Cardiac muscle cell (in vitro differentiated cells and primary cell): ENCODE results near the gene SIGLEC9. TPM values are rescaled to one million over a fixed set of nuclear protein-coding genes. Genes with fewer than 3 reads are reported as not detected.
A peak's percentile ranks its signal among the peaks of the same experiment; 100 is the strongest.

Source experiments
- DNase-seq, 2 donors: peaks; one replicate each; pipeline versions ENCODE4 v3.0.0 to v3.0.0-alpha.2; 2010 to 2017; ENCODE audit warnings: low read depth in 1 of 2, low spot score in 1 of 2
- H3K27ac ChIP-seq: fragments of 200-600 bp; sonication (generic); 2 replicates; pipeline ENCODE4 v1.5.1; 2016
- H3K27me3 ChIP-seq: fragments of 200-600 bp; sonication (generic); 2 replicates; pipeline ENCODE4 v1.6.0; 2016; ENCODE audit warnings: control low read depth
- H3K36me3 ChIP-seq: fragments of 200-600 bp; sonication (generic); 2 replicates; pipeline ENCODE4 v1.5.1; 2016; ENCODE audit warnings: control low read depth
- H3K4me1 ChIP-seq: fragments of 200-600 bp; sonication (generic); 2 replicates; pipeline ENCODE4 v1.8.1; 2017; ENCODE audit warnings: low read depth, mild to moderate bottlenecking, mixed run types
- H3K4me3 ChIP-seq: fragments of 200-600 bp; sonication (generic); 2 replicates; pipeline ENCODE4 v1.5.1; 2016; ENCODE audit warnings: mild to moderate bottlenecking
- H3K9me3 ChIP-seq: fragments of 200-600 bp; sonication (generic); 2 replicates; pipeline ENCODE4 v1.5.1; 2017; ENCODE audit warnings: low read depth, mild to moderate bottlenecking, control low read depth
- CTCF ChIP-seq: IDR thresholded peaks from 2 replicates; pipeline ENCODE4 v1.5.1; 2012; ENCODE audit warnings: low read depth, mild to moderate bottlenecking, low read length
- polyA plus RNA-seq: library from polyadenylated mRNA; unstranded; fragments of >200 nt; fragmentation: Nextera tagmentation; extraction: Ambion mirVana; gene quantifications from 2 replicates; pipeline ENCODE4 v1.2.1, GENCODE V29; 2016
- total RNA-seq: library from RNA; depleted of rRNA; stranded (reverse); fragments of >200 nt; gene quantifications from 2 replicates; pipeline ENCODE4 v1.2.3, GENCODE V29; 2016

The SIGLEC9 gene
- total and polyA plus RNA-seq, 2 experiments from 2014 or later, result not detected

DNA sequence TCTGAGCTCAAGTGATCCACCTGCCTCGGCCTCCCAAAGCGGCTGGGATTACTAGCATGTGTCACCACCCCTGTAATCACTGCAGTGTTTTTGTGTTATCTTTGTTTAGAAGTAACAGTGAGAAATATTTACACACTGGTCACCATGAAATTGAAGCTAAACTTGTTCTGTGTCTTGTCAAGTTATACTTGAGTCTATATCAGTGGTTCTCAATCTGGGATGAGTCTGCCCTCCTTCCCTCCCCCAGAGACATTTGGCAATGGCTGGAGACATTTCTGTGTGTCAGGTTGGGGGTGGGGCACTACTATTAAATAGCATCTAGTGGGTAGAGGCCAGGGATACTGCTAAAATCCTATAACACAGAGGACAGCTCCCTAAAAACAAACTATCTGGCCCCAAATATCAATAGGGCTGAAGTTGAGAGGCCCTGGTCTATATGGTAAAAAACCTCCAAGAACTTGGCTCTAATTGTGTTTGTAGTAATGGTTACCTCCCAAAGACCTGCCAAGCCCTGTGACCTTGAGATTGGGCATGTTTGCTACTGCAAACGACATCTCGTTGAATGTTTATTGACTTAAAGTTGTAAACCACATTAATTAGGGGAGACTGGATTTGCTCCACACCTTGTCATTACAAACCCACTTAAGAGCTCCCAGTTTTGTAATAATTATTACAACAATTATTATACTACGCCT, 23.4 kb upstream of the SIGLEC9 start:
- Histone ChIP-seq H3K4me3 (no peak overlapping the region), H3K36me3 (no peaks in the 10 kb centered on the region), H3K9me3 (no peaks in the 10 kb centered on the region), H3K4me1 (no peaks in the 10 kb centered on the region), H3K27me3 (no peaks in the 10 kb centered on the region), H3K27ac (no peak overlapping the region)
- no peak for DNase-seq
- no peak for TF ChIP-seq CTCF

DNA sequence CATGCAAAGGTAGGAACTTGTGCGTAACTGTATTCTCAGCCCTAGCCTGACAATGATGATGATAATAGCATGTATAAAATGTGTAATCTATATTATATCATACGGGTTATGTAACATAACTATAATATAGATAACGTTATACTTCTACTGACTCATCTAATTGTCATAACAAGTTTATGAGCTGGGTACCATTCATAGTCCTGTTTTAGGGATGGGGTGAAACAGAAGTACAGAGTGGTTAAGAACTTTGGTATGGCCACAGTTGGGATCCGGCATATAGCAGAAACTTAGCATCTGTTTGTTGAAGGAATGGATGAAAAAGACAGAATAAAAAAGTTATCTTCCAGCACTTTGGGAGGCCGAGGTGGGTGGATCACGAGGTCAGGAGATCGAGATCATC, 21.7 kb upstream of the SIGLEC9 start:
- no peak overlapping the region for H3K27ac ChIP-seq
- no peak for DNase-seq
- no peaks in the 10 kb centered on the region for H3K36me3 ChIP-seq
- no peaks in the 10 kb centered on the region for H3K27me3 ChIP-seq
- H3K4me3 ChIP-seq, result no peak overlapping the region
- H3K9me3 ChIP-seq, result no peaks in the 10 kb centered on the region
- TF ChIP-seq CTCF, result no peak
- no peaks in the 10 kb centered on the region for H3K4me1 ChIP-seq

- Histone ChIP-seq H3K27me3 (no peaks in the 10 kb centered on the region), H3K27ac (no peak overlapping the region), H3K9me3 (no peaks in the 10 kb centered on the region), H3K36me3 (no peaks in the 10 kb centered on the region), H3K4me3 (no peak overlapping the region), H3K4me1 (no peaks in the 10 kb centered on the region)
- no peak for TF ChIP-seq CTCF
- no peak for DNase-seq
Observed at GRCh38 chr19:51103926-51104341, 20.8 kb upstream of the SIGLEC9 start.

DNA sequence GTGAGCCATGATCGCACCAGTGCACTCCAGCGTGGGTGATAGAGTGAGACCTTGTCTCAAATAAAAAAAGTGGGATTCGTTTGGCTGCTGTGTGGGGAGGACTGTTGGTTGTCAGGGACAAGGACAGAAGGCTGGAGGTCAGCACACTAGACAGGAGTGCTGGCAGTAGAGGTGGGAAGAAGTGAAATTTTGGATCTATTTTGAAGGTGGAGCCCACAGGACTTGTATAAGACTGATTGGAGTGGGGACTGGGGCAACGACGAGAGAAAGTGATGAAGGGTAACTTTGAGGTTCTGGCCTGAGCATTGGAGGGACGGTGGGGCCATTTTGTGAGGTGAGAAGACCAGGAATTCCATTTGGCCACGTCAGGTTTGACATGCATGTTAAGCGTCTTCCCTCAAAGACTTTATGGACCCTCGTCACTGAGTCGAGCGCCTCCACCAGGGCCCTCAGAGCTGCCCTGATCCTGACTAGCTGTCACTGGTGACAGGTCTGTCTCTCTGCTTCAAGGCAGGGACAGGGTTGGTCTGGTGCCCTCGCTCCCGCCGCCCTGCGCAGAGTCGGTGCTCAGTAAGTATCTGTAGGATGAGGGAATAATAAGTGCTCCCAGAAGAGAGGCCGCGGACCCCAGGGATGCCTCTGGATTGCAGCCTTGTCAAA, 17.2 kb upstream of the SIGLEC9 start:
- no peaks in the 10 kb centered on the region for H3K36me3 ChIP-seq
- no peak for DNase-seq

More for the DNA sequence above, 17.2 kb upstream of the SIGLEC9 start:
- H3K27ac ChIP-seq, result peak overlapping the region; percentile 32
- peak overlapping the region; percentile 68 for H3K4me3 ChIP-seq
- no peak for TF ChIP-seq CTCF
- H3K9me3 ChIP-seq, result no peaks in the 10 kb centered on the region
- no peaks in the 10 kb centered on the region for H3K4me1 ChIP-seq
- no peaks in the 10 kb centered on the region for H3K27me3 ChIP-seq
